ENCODE data around the gene ERF. TPM values are rescaled to one million over a fixed set of nuclear protein-coding genes. Genes with fewer than 3 reads are reported as not detected.

Gene ERF
- total RNA-seq, 2 experiments from 2014 or later: 43.5 to 58.7 TPM

DNA sequence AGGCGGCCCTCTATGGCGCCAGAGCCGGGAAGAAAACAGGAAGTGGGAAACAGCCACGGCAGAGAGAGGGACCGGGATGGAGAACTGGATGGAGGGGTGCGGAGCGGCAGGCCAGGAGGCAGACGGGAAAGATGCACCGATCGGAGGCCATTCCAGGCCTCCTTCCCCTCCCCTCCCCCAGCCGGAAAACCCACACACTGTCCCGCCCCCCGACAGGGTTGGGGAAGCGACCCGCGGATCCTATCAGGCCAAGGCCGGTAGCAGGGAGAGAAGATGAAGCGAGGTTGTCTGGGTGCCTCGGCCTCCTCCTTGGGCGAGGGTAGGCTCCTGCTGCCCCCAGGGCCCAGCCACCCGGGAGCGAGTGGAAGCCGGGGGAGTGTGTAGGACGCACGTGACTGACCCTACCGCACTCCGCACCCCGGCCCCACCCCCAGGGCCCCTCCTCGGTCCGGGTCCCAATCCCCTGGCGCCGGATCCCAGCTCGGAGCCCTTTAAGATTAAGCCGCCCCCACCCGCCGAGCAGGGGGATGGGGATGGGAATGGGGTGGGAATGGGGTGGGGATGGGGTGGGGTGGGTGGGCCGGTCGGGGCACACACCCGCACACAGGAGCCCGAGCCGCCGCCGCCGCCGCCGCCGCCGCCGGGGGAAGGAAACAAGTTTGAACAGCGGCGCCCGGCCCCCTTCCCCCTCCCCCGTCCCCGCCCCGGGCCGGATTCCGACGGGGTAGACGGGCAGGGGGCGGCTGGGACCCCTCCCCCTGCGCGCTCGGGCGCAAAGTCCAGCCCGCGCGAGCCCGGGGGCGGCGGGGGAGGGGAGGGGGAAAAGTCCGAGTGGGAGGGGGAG lies 1.5 kb downstream of the ERF start:
- peaks cover 8% of the 10 kb centered on the region for H3K27me3 Mint-ChIP-seq
- no peaks in the 10 kb centered on the region for H3K9me3 Mint-ChIP-seq (ENCODE audit: low read depth)
- ATAC-seq: peak; percentile 33
- H3K27ac Mint-ChIP-seq: peak overlapping the region; percentile 88
- CTCF ChIA-PET: interaction anchor here (1.3 kb wide), 1 partner anchor 43 kb away, joined by 3 read pairs; no protein-coding TSS in a partner anchor
- H3K4me3 Mint-ChIP-seq: peak overlapping the region; percentile 82
- peaks cover 29% of the 10 kb centered on the region for H3K4me1 Mint-ChIP-seq
- DNase-seq: peak; percentile 79
- H3K36me3 Mint-ChIP-seq: peaks cover 5% of the 10 kb centered on the region

DNA sequence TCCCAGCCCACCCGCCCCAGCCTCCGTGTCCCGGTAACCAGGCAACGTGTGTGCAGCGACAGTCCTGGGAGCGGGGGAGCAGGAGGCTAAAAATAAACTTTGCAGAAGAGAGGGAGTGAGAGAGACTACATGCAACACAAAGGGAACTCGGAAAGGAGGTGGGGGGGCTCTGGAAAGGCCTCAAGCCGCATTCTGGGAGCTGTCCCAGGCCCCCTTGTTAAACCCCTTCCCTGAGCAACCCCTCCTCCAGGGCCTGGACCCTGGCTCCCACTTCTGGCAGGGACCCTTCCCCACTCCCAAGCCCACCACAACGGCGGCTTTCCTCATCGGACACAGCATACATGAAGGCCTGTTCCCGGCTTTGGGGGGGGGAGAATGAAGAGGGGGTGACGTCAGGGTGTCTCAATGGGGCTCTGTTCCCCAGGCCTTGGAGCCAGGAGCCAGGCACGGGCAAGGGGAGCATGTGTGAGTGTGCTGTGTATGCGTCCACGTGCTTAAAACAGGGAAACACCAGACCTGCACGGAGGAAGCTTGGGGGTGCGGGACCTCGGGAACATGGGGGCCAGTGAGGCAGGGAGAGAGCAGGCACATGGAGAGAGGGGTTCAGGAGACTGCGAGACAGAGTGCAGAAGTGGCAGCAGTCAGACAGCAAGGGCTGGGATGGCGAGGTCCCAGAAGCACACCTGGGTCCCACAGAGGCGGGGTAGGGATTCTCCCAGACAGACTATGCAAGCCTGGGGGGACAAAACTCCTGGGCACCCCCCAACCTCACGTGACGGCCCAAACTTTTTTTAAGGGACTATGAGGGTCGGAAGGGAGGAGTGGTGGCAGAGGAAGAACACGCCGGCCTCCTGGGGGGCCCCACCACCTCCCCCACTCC lies 2.3 kb downstream of the ERF start:
- H3K36me3 Mint-ChIP-seq: peaks cover 5% of the 10 kb centered on the region
- H3K4me1 Mint-ChIP-seq: peaks cover 29% of the 10 kb centered on the region
- peak; percentile 43 for DNase-seq
- CTCF ChIA-PET: interaction anchor here (1.3 to 1.9 kb wide), 5 partner anchors 10 to 144 kb away, joined by 3 to 13 read pairs (median 4); partner anchors contain the start of gene GSK3A
- H3K27ac Mint-ChIP-seq: peak overlapping the region; percentile 88
- H3K4me3 Mint-ChIP-seq: peak overlapping the region; percentile 82
- peaks cover 8% of the 10 kb centered on the region for H3K27me3 Mint-ChIP-seq
- H3K9me3 Mint-ChIP-seq (ENCODE audit: low read depth): no peaks in the 10 kb centered on the region
- ATAC-seq: no peak

DNA sequence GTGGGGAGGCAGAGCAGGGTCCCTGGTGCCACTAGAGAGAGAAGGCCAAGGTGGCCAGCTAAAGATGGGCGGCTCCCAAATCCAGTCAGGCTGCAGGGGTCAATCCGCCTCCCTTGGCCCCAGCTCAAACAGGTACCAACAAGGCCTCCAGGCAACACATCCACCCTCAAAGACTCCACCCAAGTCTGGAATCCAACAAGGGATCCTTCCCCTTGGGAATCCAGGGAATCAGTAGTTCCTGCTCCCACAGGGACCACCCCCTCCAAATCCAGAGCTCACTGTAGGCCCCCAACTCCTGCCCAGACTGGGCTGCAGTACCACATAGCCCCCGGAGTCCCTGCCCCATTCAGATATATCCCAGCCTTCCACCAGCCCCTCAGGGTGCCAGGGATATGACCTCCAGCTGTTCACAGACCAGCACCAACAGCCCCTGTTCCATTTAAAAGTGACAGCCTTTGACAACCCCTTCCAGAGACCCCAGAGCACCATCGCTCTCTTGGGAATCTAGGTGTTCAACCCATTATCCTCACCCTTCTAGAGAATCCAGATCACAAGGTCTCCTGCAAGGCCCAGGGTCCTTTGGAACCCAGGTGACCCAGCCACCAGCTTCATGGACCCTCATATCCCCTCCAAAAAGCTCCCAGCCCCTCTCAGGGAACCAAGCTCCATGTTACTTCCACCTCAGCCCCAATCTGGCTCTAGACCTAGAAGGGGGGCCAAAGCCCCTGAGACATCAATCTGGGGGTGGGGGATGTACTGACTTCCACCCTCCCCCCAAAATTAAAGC lies 3.2 kb downstream of the ERF start:
- peak overlapping the region; percentile 82 for H3K4me3 Mint-ChIP-seq
- peak overlapping the region; percentile 88 for H3K27ac Mint-ChIP-seq
- CTCF ChIA-PET: interaction anchor here (1.0 to 1.9 kb wide), 5 partner anchors 9 to 143 kb away, joined by 3 to 13 read pairs (median 5); partner anchors contain the start of gene GSK3A
- ATAC-seq (no peak), DNase-seq (no peak)
- peaks cover 5% of the 10 kb centered on the region for H3K36me3 Mint-ChIP-seq
- peaks cover 29% of the 10 kb centered on the region for H3K4me1 Mint-ChIP-seq
- no peaks in the 10 kb centered on the region for H3K9me3 Mint-ChIP-seq (ENCODE audit: low read depth)
- peaks cover 6% of the 10 kb centered on the region for H3K27me3 Mint-ChIP-seq

DNA sequence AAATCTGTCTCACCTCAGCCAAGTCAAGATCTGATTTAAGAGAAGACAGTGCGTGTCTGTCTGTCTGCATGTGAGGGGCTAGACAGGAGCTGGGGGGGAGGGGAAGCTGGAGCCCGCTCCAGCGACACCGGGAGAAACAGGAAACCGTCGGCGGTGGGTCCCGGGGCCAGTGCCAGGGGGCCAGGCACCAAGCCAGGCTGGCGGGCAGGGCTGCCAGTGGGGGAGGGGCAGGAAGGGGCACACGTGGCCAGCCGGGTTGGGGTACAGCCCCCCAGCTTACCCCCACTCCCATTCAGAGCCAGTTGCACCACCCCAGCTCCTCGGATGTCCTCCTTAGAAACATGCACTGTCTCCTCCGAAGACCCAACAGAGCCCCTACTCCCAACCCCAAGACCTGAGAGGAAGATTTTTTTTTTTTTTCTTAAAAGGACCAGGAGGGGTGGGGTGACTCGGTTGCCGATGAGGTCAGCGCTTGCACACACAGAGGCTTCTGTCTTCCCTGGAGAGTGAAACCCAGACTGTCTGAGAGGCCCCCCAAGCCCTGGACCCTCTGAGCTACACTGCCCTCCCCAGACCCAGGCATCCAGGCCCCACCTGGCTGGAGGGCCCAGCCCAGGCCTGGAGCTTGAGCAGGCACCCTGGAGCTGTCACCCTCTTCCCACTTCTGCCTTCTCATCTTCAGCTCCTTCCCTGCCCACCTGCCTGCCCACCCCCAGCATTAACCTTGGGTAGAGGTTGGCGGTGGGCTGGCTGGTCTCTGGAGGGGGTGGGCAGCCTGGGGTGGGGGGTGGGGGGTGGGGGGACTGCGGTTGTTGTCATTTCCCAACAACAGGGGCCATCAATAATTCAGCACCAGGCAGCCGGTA lies 4.0 kb downstream of the ERF start:
- DNase-seq (peak; percentile 46), ATAC-seq (no peak)
- Mint-ChIP-seq H3K27ac (peak overlapping the region; percentile 62), H3K27me3 (peaks cover 2% of the 10 kb centered on the region), H3K4me3 (no peak overlapping the region), H3K9me3 (ENCODE audit: low read depth) (no peaks in the 10 kb centered on the region), H3K4me1 (peaks cover 24% of the 10 kb centered on the region), H3K36me3 (peaks cover 5% of the 10 kb centered on the region)
- CTCF ChIA-PET: interaction anchor here (1.0 to 1.9 kb wide), 8 partner anchors 8 to 142 kb away, joined by 3 to 13 read pairs (median 4); partner anchors contain the start of gene GSK3A

DNA sequence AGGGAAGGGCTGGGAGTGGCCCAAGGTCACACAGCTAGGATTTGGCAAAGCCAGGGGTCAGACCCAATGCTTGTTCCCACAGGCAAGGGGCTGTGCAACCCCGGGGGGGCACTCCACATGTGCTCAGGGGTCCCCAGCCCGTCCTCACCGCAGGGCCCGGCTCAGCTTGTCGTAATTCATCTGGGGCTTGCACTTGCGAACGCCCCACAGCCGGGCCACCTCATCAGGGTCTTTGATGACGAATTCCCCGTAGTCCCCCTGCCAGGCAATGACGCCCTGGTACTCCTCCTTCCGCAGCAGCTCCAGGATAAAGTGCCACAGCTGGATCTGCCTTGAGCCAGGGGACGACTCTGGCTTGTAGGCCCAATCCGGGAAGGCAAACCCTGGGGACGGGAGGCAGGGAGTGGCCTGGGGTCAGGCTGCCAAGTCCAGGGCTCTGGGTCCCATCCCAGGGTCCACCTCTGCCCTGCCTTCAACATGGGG lies 4.7 kb downstream of the ERF start:
- Mint-ChIP-seq H3K27me3 (no peaks in the 10 kb centered on the region), H3K4me3 (no peak overlapping the region), H3K4me1 (peaks cover 26% of the 10 kb centered on the region), H3K36me3 (peaks cover 5% of the 10 kb centered on the region), H3K9me3 (ENCODE audit: low read depth) (no peaks in the 10 kb centered on the region), H3K27ac (peak overlapping the region; percentile 50)
- ATAC-seq (no peak), DNase-seq (no peak)
- CTCF ChIA-PET: interaction anchor here (1.2 to 1.4 kb wide), 4 partner anchors 11 to 39 kb away, joined by 3 to 6 read pairs (median 4); no protein-coding TSS in a partner anchor

- CTCF ChIA-PET: interaction anchor here (1.2 to 1.4 kb wide), 4 partner anchors 10 to 39 kb away, joined by 3 to 6 read pairs (median 4); no protein-coding TSS in a partner anchor
- Mint-ChIP-seq H3K36me3 (peaks cover 5% of the 10 kb centered on the region), H3K27ac (no peak overlapping the region), H3K4me1 (peaks cover 30% of the 10 kb centered on the region), H3K4me3 (no peak overlapping the region), H3K27me3 (no peaks in the 10 kb centered on the region), H3K9me3 (ENCODE audit: low read depth) (no peaks in the 10 kb centered on the region)
- ATAC-seq (no peak), DNase-seq (no peak)
Observed at GRCh38 chr19:42249769-42250168, 5.2 kb downstream of the ERF start.

DNA sequence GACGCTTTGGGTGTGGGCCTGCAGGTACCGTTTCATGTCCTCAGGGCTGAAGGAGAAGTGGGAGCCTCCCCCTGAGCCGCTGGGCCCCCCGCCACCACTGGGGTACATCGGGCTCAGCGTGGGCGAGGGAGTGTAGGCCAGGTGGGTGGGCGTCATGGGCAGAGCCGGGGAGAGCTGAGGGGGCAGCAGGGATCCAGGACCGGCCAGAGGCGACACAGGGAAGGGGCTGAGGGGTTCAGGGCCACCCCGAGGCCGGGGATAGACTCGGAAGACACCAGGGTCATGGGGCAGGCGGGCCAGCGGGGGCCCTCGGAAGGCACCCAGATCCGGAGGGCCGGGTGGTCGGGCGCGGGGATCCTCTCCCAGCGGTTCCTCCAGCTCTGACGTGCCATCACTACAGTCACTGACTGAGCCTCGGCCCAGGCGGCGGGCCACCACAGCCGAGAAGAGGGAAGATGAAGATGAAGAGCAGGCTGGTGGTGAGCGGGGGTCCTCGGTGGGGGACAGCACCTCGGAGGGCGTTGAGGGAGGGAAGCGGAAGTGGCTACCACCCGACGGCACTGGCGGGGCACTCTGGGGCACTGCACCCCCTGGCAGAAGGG lies 5.7 kb downstream of the ERF start:
- CTCF ChIA-PET: interaction anchor here (1.3 to 1.4 kb wide), 2 partner anchors 10 to 30 kb away, joined by 4 to 6 read pairs; no protein-coding TSS in a partner anchor
- Mint-ChIP-seq H3K27me3 (no peaks in the 10 kb centered on the region), H3K4me1 (peaks cover 30% of the 10 kb centered on the region), H3K36me3 (peaks cover 5% of the 10 kb centered on the region), H3K9me3 (ENCODE audit: low read depth) (no peaks in the 10 kb centered on the region), H3K4me3 (no peak overlapping the region), H3K27ac (no peak overlapping the region)
- DNase-seq (peak; percentile 42), ATAC-seq (no peak)

GRCh38 chr19:42248270-42249148 lies 6.4 kb downstream of the ERF start:
- ATAC-seq (no peak), DNase-seq (no peak)
- Mint-ChIP-seq H3K27ac (no peak overlapping the region), H3K9me3 (ENCODE audit: low read depth) (no peaks in the 10 kb centered on the region), H3K4me3 (no peak overlapping the region), H3K27me3 (no peaks in the 10 kb centered on the region), H3K36me3 (peaks cover 5% of the 10 kb centered on the region), H3K4me1 (peaks cover 30% of the 10 kb centered on the region)
- CTCF ChIA-PET: interaction anchor here (0.7 to 6.9 kb wide), 3 partner anchors 22 to 201 kb away, joined by 3 to 87 read pairs (median 4); no protein-coding TSS in a partner anchor

GRCh38 chr19:42247640-42248199 lies 7.2 kb downstream of the ERF start:
- DNase-seq: no peak
- Mint-ChIP-seq H3K36me3 (peaks cover 4% of the 10 kb centered on the region), H3K4me1 (peaks cover 27% of the 10 kb centered on the region), H3K27ac (no peak overlapping the region), H3K4me3 (no peak overlapping the region), H3K27me3 (no peaks in the 10 kb centered on the region), H3K9me3 (ENCODE audit: low read depth) (no peaks in the 10 kb centered on the region)
- no peak for ATAC-seq
- CTCF ChIA-PET: interaction anchor here (0.7 to 6.9 kb wide), 4 partner anchors 23 to 202 kb away, joined by 3 to 87 read pairs (median 6); no protein-coding TSS in a partner anchor

DNA sequence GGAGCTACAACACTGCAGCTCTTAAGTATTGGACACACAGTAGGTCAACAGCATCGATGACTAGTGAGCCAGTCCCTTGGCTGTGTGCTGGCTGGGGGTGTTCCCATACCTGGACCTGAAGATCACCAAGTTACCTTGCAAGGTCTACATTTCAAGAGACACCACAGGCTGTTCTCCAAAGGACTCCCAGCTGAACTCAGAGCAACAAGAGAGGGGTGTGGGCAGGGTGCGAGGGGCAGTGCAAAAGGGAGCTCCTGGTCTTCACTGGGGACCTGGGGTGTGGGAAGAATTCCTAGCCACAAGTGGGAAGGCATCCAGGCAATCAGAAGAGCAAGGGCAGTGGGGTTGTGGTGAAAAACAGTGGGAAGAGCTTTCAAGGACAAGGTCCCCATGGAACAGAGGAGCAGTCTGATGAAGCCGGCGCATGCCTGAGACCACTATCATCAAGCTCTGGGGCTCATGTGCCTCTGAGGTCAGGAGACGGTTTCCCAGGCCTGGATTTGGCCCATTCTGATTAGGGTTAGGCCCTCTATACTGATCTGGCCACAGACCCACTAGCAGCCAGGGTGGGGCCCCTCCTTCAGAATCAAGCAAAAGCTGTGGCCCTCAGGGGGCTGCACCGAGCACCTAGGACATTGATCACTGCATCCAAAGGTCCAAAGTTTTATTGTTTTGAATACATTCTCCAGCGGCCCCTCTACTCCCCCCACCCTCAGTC lies 7.8 kb downstream of the ERF start:
- Mint-ChIP-seq H3K9me3 (ENCODE audit: low read depth) (no peaks in the 10 kb centered on the region), H3K27ac (no peak overlapping the region), H3K4me1 (peaks cover 21% of the 10 kb centered on the region), H3K27me3 (no peaks in the 10 kb centered on the region), H3K36me3 (peaks cover 3% of the 10 kb centered on the region), H3K4me3 (no peak overlapping the region)
- no peak for ATAC-seq
- no peak for DNase-seq
- CTCF ChIA-PET: interaction anchor here (1.1 to 6.9 kb wide), 6 partner anchors 22 to 55 kb away, joined by 3 to 87 read pairs (median 4); partner anchors contain the start of genes CIC and PRR19

Data from activated CD8-positive, alpha-beta memory T cell treated with anti-CD3 and anti-CD28 coated beads, Interleukin-2, amount 10 ng/mL, durations not matched to agents 7 days and 5 days (primary cell).